Body of pancreas (tissue), 4 donors: ENCODE data around the gene PAPSS1. TPM values are rescaled to one million over a fixed set of nuclear protein-coding genes. Genes with fewer than 3 reads are reported as not detected.

Experiments
- ATAC-seq: fragments of 150-250 bp; one replicate; pipeline ENCODE4 v1.9.1; 2016
- DNase-seq, 4 donors: peaks; one replicate each; pipeline ENCODE4 v3.0.0-alpha.2; 2019
- H3K27ac ChIP-seq, 4 donors: fragments of 200-600 bp; sonication (generic); 1 replicate in 3 of 4; 2 replicates in 1 of 4; pipeline versions ENCODE4 v1.5.1 to v1.6.1; 2016 to 2019; ENCODE audit warnings: mild to moderate bottlenecking in 1 of 4, mixed read lengths in 1 of 4, moderate library complexity in 1 of 4
- H3K27me3 ChIP-seq, 2 donors: fragments of 200-600 bp; sonication (generic); one replicate each; pipeline ENCODE4 v1.6.0; 2016; ENCODE audit warnings: mild to moderate bottlenecking in 1 of 2
- H3K36me3 ChIP-seq, 2 donors: fragments of 200-600 bp; sonication (generic); replicated peaks in 1 of 2; 2 replicates each; pipeline ENCODE4 v1.5.1; 2016; ENCODE audit warnings: low read depth in 2 of 2; ENCODE audit not compliant: insufficient read depth in 1 of 2
- H3K4me1 ChIP-seq: fragments of 200-600 bp; sonication (generic); one replicate; pipeline ENCODE4 v1.6.0; 2016
- H3K4me3 ChIP-seq, 2 donors: fragments of 200-600 bp; sonication (generic); 1 replicate in 1 of 2; 2 replicates in 1 of 2; pipeline ENCODE4 v1.5.1; 2016 to 2019
- H3K9me3 ChIP-seq, 3 donors: fragments of 200-600 bp; sonication (generic); 1 replicate in 2 of 3; 2 replicates in 1 of 3; pipeline ENCODE4 v1.5.1; 2016
- POLR2A ChIP-seq, 3 donors: fragments of 450-650 bp; IDR thresholded peaks; one replicate each; pipeline ENCODE4 v1.6.1; 2016; ENCODE audit warnings: antibody characterized with exemption in 3 of 3, mild to moderate bottlenecking in 2 of 3
- WGBS, 2 donors: methylation state at CpG; one replicate each; pipeline ENCODE4 v1.1.5; 2017; 5-methylcytosine and 5-hydroxymethylcytosine counted together
- intact Hi-C: fragments of 100-400 bp; cut with DNase I; formaldehyde crosslinking; loops from one replicate; pipeline ENCODE4 v1.15.1; 2023
- total RNA-seq, 2 donors: library from RNA; depleted of rRNA; stranded (reverse); fragments of >200 nt; gene quantifications; one replicate each; pipeline ENCODE4 v1.1.0, GENCODE V29; 2016
- TF ChIP-seq, protein P1 (sequence below), 7 experiments: fragments of 450-650 bp in 4 of 7; fragments of 200-600 bp in 3 of 7; sonication (generic) in 3 of 7; IDR thresholded peaks; one replicate each; pipeline ENCODE4 v1.5.1; 2016 to 2019; ENCODE audit warnings: antibody characterized with exemption in 7 of 7

The PAPSS1 gene
- total RNA-seq, 2 donors from 2014 or later = 15.8 to 42.3 TPM

DNA sequence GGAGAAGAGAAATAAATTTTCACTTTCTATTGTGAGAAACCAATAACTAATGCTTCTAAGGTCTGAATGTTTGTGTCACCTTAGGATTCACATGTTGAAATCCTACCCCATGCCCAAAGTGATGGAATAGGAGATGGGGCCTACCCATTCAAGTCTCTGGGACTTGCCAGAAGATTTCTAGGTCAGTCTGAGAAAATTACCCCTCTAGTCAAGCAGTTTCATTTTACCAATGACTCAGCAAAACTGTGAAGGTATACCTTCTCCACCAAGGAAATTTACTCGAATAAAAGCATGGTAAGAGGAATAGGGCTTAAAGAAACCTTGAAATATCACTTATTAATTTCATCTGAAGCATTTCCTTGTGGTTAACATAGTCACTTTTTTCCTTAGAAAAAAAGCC lies 23.5 kb upstream of the PAPSS1 start:
- no peak for DNase-seq
- Histone ChIP-seq H3K27ac (no peak overlapping the region), H3K4me3 (no peak overlapping the region), H3K27me3 (no peaks in the 10 kb centered on the region), H3K4me1 (peaks cover 3% of the 10 kb centered on the region), H3K36me3 (no peaks in the 10 kb centered on the region), H3K9me3 (no peaks in the 10 kb centered on the region)
- TF ChIP-seq, protein P1, sequence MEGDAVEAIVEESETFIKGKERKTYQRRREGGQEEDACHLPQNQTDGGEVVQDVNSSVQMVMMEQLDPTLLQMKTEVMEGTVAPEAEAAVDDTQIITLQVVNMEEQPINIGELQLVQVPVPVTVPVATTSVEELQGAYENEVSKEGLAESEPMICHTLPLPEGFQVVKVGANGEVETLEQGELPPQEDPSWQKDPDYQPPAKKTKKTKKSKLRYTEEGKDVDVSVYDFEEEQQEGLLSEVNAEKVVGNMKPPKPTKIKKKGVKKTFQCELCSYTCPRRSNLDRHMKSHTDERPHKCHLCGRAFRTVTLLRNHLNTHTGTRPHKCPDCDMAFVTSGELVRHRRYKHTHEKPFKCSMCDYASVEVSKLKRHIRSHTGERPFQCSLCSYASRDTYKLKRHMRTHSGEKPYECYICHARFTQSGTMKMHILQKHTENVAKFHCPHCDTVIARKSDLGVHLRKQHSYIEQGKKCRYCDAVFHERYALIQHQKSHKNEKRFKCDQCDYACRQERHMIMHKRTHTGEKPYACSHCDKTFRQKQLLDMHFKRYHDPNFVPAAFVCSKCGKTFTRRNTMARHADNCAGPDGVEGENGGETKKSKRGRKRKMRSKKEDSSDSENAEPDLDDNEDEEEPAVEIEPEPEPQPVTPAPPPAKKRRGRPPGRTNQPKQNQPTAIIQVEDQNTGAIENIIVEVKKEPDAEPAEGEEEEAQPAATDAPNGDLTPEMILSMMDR (IDR thresholded peaks at IDR 0.05) = no peak
- no peak for TF ChIP-seq POLR2A (IDR thresholded peaks at IDR 0.05)
- intact Hi-C loops = no loop called here
- WGBS, 2 donors = 26 to 48% methylated on average over 1 of the region's 1 CpG
- ATAC-seq = no peak

DNA sequence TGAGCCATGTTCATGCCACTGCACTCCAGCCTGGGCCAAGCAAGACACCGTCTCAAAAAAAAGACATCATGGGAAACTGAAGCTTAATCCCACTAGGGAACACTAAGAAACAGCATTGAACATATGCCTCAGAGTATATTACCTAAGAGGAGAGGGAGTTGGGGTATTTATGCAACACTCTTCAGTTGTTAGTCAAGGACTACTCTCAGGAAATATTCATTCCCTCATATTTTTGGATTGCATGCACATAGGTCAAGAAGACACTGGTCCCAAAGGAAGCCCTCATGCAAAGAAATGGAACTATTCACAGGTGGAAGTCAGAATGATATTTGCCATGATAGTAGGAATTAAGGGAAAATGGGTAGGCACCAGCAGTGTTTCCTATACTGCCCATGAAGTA lies 22.8 kb upstream of the PAPSS1 start:
- Histone ChIP-seq H3K4me1 (peaks cover 4% of the 10 kb centered on the region), H3K9me3 (no peaks in the 10 kb centered on the region), H3K4me3 (no peak overlapping the region), H3K27me3 (no peaks in the 10 kb centered on the region), H3K36me3 (no peaks in the 10 kb centered on the region), H3K27ac (no peak overlapping the region)
- WGBS, 2 donors = 100% methylated on average over 1 of the region's 1 CpG
- DNase-seq (no peak), ATAC-seq (no peak)
- intact Hi-C loops = no loop called here
- TF ChIP-seq, protein P1 (IDR thresholded peaks at IDR 0.05) = no peak
- TF ChIP-seq POLR2A (IDR thresholded peaks at IDR 0.05) = no peak

DNA sequence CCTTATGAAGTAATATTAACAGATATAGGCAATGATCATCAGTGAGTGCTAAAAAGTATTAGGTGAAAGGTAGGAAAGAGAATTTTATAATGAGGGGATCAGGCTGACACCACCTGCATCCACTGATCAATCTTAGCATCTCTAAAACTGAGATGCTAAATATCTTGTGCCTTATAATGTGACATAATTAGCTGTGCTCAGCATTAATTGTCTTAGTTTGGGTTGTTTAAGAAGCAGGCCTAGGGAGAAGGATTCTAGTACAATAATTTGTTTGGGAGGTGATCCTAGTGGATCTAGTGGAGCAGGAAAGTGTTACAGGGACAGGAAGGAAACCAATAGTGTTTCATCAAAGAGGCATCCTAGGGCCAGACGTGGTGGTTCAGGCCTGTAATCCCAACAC lies 22.2 kb upstream of the PAPSS1 start:
- Histone ChIP-seq H3K36me3 (no peaks in the 10 kb centered on the region), H3K4me1 (peaks cover 7% of the 10 kb centered on the region), H3K27me3 (no peaks in the 10 kb centered on the region), H3K4me3 (no peak overlapping the region), H3K9me3 (no peaks in the 10 kb centered on the region), H3K27ac (no peak overlapping the region)
- ATAC-seq = no peak
- no peak for DNase-seq
- intact Hi-C loops = no loop called here
- TF ChIP-seq, protein P1 (IDR thresholded peaks at IDR 0.05) = no peak
- no peak for TF ChIP-seq POLR2A (IDR thresholded peaks at IDR 0.05)
- WGBS, 2 donors = 84 to 93% methylated on average over 1 of the region's 1 CpG

DNA sequence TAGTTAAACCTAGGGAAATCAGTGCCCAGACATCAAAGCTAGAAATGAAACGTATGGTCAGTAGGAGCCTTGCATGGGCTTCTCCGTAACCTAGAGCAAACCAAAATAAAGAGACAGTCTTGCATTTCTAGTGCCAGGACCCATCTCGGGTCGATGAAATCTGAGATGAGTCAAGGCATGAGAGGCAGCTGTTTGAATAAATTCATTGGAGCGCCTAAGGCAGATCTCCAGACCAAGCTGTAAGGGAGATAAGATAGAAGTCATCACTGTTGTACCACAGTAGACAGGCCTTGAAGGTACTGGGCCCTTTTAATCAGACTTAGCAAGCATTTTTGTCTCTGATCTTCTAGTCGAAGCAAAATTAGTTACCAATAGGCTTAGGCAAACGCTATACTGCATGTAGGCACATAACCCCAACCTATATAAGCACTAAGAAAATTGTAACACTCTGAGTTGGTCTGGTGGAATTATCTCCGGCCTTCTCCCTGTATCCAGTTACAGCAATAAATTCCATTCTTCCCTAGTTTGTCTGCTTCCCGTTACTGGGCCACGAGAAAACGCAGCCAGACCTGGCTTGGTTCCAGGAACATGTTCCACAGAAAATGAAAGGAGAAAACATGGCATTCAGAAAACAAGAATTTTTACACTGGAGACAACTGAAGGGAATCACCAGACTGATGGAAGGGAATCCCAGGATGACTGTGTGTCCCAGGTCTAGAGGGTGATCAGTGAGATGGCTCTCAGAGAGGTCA lies 21.1 kb upstream of the PAPSS1 start:
- Histone ChIP-seq H3K4me3 (no peak overlapping the region), H3K27ac (peak overlapping the region in 2 of 4 donors; percentile 27 to 52), H3K36me3 (no peaks in the 10 kb centered on the region), H3K27me3 (no peaks in the 10 kb centered on the region), H3K9me3 (no peaks in the 10 kb centered on the region), H3K4me1 (peaks cover 13% of the 10 kb centered on the region)
- peak; percentile 45 for ATAC-seq
- intact Hi-C loops = no loop called here
- peak; percentile 29 to 52 (median 39) for DNase-seq
- WGBS, 2 donors = 72 to 74% methylated on average over 11 of the region's 11 CpGs
- TF ChIP-seq, protein P1 (IDR thresholded peaks at IDR 0.05) = no peak
- no peak for TF ChIP-seq POLR2A (IDR thresholded peaks at IDR 0.05)

DNA sequence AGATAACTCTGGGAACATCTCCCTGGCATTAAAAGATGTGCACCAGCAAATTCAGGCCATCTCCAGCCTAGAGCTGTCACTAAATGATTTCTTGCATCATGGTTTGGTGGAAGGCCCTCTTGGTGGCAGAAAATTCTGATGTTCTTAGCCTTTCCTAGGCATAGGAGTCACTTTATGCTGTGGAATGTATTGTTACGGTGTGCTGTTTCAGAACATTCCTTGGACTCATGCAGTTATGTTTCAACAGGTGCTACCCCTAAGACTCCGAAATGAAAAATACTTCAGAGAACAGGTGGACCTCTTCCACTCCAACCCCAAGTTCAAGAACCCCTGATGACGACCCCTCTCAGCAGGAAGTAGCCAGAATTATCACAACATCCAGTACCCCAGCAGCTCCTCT lies 20.3 kb upstream of the PAPSS1 start:
- intact Hi-C loops = no loop called here
- ATAC-seq (no peak), DNase-seq (no peak)
- 55% methylated on average over 3 of the region's 3 CpGs for WGBS, 2 donors
- no peak overlapping the region for H3K4me3 ChIP-seq
- H3K27me3 ChIP-seq = no peaks in the 10 kb centered on the region
- no peaks in the 10 kb centered on the region for H3K36me3 ChIP-seq
- TF ChIP-seq POLR2A (IDR thresholded peaks at IDR 0.05) = no peak
- TF ChIP-seq, protein P1 (IDR thresholded peaks at IDR 0.05) = peak in 1 of 7 experiments; percentile 9
- H3K4me1 ChIP-seq = peaks cover 13% of the 10 kb centered on the region
- H3K27ac ChIP-seq = no peak overlapping the region
- H3K9me3 ChIP-seq = no peaks in the 10 kb centered on the region
